ENCODE measurements around the gene USP27X.

USP27X gene

DNA sequence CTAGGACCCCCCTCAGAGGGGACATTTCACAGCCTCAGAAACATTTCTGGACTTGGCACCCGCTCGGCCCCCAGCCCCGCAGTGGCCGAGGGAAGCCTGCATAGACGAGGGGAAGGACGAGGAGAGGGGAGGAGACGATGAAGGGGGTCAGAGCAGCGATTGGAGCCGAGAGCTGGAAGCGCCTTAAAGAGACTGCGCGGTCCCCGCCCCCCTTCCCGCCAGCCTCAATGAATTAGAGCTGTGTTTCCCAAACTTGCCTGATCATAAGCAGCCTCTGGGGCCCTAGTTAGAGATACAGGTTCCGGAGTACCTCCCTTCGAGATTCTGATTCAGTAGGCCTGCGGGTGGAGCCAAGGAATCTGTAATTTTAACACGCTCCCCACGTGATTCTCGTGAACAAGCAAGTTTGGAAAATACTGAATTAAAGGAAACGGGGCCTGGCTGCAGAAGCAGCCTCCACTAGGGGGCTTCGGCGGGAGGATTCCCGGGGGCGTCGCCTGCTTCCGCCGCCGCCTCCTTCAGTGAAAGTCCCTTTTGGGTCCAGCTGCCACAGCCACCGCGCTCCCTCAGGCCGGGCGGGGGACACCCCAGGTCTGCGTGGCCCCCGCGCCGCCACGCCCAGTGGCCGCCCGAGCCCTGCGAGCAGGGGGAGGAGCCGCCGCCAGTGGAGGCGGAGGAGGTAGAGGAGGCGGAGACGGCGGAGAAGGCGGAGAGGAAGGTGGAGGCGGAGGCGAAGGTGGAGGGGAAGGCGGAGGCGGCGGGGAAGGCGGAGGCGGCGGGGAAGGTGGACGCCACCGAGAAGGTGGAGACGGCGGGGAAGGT is at the start of gene USP27X:
USP27X (plus strand) TSS at position 651 of the 822 bp plus-strand sequence. CDS start 824 bp downstream, outside the sequence.
- peak; percentile 88 for DNase-seq

DNA sequence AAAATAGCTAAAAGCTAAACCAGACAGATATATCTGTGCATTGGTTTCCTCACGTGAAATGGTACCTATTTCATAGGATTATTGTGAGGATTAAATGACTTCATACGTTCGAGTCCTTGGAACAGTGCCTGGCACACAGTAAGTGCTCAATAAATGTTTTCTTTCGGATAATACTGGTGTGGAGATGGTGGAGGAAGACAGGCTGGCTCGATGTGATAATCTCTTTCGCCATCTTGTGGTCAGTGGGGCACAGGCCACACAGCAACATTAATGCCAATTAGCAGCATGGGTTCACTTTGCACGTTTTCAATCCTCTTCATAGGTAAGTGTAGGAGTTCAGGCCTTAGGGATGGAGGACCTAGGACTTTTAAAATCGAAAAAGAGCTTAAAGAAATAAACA is 40.9 kb upstream of the USP27X start:
- DNase-seq: peak; percentile 20

GRCh38 chrX:49840679-49841078 is 38.6 kb upstream of the USP27X start:
- DNase-seq: peak; percentile 89

DNA sequence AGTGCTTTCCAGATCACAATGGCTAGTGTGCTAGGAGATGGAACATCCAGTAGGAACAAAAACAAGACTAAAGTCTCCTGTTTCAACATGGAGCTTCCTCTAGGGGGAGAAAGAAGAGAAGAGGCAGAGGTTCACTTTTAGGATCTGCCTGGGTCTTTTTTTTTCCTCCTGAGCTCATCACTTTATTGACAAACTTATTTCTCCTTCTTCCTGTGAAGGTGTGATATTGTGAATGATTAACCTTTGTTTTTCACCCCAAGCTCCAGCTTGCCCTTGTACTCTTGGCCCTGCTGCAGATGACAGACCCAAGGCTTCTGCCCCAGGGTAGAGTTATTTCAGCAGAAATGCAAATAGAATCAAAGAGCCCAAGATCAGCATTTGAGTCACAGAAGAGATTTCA is 36.7 kb upstream of the USP27X start:
- peak; percentile 11 for DNase-seq

DNA sequence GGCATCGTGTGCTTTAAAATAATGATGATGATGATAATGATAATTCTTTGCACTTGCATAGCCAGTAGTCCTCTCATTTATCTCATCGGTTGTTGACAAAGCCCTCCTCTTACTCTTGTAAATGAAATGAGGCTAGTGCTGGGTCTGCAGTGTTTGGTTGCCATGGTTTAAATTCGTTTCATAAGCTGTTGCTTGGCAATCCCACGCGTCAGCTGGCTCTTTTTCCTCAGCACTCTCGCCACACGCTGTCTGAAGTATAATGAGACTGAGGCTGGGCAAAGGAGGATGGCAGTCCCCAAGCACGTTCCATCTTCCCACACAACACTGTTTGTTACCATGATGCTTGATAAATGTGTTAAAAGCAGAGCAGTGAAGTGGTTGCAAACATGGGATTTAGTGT is 34.7 kb upstream of the USP27X start:
- DNase-seq: peak; percentile 79

DNA sequence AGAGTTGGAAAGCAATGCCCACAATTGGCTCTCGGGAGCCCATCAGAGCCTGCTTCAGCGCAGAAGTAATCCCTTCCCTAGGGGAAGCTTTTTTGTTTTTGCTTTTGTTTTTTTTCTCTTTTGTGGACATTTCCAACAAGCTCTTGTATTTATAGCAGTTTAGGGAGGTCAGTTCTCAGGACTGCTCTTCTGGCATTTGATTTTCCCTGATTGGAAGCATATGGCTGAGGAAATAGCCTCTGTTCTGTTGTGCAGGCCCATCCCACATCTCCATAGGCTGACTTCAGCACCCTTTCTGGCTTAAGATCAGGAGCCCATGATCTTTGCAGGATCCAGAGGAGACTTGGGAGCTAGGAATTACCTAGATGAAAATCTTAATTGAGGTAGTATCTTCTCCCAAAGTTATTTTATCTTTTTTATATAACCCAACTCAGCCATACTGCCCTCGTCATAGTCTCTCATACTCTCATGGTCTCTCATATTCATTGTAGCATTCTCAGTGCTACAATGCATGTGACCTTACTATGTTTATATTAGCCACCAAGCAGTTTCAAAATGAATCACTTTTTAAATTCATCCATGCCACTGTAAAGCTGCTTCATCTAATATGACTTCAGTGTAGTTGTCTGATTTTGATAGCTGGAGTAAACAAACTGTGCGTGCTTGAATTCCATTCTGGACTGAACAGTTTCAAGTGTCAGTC is 33.4 kb upstream of the USP27X start:
- DNase-seq: no peak

GRCh38 chrX:49846522-49846921 is 32.8 kb upstream of the USP27X start:
- no peak for DNase-seq

GRCh38 chrX:49848275-49848674 is 31.0 kb upstream of the USP27X start:
- DNase-seq: no peak

GRCh38 chrX:49850028-49850427 is 29.3 kb upstream of the USP27X start:
- DNase-seq: no peak

DNA sequence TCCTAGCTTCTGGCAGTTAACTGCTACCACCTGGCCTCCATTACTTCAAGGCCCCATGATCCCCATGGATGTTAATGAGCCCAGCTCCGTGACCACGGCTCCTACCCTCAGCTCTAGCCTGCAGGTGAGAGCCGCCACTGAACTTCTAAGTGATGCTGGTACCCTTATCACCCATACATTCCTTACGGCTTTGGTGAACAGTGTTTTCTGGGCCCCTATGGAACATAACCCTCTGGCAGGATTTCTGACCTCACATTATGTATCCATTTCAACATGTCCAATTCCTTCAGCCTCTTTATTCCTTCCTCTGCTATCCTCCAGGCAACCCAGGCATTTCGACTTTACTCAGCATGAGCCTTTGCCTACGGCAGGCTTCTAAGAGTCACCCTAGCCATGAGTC is 25.6 kb upstream of the USP27X start:
- DNase-seq: no peak

DNA sequence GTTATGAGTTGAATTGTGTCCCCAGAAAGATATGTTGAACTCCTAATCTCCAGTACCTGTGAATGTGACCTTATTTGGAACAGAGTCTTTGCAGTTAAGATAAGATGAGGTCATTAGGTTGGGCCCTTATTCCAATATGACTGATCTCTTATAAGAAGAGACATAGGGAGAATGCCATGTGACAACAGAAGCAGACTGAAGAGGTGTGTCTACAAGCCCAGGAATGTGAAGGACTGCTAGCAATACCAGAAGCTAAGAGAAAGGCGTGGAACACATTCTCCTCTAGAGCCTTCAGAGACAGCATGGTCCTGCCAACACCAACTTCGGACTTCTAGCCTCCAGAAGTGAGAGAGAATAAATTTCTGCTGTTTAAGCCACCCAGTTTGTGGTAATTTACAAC is 22.5 kb upstream of the USP27X start:
- DNase-seq: no peak

DNA sequence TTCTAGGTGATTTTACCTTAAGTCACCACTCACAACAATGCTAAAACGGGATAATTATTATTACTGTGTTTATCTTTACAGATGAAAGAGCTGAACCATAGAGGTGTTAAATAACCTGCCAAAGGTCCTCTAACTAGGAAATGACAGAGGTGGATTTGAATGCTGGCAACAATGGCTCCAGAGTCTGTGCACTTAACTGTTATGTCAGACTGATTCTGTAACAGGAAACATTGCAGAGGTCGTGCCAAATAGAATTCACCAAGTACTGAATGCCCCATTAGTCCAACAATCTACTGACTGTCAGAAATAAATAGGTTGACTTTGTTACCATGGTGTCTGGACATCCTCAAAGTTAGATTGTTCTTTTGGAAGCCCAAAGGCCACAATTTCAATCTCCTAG is 20.9 kb upstream of the USP27X start:
- no peak for DNase-seq

GRCh38 chrX:49859491-49859890 is 19.8 kb upstream of the USP27X start:
- DNase-seq: no peak

DNA sequence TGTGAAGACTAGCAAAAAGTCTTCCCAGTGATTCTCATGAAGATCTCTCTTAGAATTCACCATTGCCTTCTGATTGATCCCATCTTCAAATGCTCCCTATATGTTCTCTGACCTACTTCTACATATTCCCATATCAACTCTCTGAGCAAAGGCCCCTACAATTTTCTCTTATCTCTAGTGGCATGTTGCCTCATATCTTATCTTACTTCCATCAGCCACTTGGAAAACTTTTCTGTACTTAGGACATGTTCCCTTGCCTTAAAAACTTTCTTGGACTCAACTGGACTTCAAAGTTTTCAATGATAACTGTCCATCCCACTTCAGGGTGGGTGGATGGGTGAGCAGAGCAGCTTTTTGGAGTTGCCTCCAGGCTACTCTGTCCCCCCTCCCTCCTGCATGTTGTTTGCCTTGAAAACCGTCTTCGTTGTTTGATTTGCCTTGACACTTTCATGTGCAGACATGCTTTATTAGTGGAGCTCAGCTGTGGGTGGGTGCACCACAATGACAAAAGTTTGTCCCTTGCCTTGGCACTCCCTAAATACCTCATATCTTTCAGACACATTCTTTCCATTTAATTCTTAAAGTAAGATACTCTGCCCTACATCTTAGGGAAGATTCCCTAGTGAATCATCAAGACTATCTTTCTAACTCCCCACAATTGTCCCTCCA is 18.3 kb upstream of the USP27X start:
- DNase-seq: no peak

GRCh38 chrX:49862093-49862492 is 17.2 kb upstream of the USP27X start:
- DNase-seq: peak; percentile 23

DNA sequence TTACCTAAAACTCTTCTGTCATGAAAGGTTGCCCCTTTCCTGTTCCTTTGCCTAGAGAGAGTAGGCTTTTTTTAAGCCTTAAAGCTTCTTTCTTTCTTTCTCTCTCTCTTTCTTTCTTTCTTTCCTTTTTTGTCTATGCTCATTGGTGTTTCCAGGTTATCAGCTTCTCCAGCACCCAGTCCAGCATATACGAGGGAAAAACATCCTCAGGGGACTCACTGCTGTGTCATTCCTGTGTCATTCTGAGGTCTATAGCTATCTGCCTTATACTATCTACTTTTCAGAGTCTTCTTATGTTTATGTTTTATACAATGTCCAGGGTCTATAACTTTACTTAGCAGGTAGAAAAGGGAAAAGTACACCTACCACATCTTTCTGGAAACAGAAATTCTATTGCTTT is 10.5 kb upstream of the USP27X start:
- DNase-seq: no peak

DNA sequence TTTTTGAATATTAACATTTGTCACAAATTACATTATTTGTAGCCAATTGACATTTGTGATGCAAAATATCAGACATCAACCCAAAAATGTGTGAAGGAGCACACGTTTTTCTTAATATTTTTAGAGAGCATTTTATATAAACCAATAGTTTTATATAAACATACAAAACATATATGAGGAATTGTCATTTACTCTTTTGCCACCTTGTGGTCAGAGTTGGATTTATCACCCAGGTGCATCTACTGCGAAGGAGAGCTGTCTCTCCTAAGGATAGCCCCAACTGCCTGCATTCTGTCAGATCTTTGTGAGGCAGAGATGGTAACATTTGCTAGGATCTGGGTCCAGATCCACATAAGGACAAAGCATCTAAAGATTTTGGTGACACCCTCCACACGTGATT is 2.5 kb upstream of the USP27X start:
- peak; percentile 49 for DNase-seq

DNA sequence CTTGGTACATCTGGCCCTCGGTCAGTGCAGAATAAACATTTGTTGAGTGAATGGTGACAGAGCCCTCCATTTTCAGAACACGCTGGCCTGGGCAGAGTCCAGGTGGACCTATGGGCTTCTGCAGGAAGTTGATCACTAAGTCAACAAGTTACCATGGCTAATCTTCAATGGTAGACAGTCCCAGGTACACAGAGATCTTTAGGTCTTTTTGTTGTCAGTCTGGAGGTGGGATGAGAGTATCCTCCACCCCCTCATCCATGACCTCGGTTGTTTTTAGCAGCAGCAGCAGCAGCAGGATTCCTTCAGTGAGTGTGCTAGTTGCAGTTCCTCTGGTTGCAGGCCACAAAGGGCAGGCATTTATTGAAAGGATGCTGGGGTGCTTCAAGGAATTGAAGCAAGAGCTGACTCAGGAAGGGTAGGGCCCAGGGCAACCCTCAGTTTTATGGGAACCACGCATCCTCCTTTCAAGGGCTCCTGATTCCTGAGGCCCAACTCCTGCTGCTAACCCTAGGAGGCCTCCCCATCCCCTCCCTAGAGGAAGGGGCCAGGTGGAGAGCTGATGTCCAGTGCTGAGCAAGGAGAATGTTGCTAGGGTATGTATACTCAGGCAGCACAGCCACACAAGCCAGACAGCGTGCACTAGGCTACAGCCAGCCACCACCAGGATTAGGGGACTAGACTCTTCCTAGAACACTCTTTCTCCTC is 1.7 kb upstream of the USP27X start:
- peak; percentile 7 for DNase-seq

DNA sequence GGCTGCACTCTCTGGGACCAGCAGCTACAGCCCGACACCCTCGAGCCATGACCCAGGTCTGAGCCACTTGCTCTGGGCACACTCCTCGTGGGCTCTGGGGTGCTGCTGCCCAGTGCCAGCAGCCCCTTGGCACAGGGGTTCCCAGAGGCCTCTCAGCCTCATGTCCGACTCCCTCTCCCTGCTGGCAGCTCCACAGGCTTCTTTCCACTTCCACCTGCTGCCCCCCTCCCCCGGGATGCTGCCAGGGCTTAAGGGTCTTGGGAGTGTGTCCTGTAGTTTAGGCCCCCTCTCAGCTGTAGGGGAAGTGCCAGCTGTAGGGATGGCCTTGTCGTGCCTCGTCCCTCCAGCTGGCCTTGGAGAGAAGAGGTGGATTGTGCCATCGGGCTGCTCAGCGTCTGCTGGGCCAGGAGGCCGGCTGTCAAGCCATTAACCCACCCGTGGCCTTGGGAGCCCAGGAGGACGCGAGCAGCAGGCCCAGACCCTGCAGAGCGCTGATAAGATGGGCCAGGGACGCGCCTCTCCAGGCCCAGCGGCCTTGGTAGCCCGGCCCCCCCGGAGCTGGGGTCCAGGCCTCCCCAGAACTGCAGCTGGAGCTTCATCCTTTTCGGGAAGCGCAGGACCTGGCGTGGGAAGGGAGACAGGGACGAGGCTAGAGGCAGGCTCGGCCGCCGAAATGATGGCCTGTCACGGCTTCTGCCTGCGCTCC is 1.0 kb upstream of the USP27X start:
- peak; percentile 22 for DNase-seq

DNA sequence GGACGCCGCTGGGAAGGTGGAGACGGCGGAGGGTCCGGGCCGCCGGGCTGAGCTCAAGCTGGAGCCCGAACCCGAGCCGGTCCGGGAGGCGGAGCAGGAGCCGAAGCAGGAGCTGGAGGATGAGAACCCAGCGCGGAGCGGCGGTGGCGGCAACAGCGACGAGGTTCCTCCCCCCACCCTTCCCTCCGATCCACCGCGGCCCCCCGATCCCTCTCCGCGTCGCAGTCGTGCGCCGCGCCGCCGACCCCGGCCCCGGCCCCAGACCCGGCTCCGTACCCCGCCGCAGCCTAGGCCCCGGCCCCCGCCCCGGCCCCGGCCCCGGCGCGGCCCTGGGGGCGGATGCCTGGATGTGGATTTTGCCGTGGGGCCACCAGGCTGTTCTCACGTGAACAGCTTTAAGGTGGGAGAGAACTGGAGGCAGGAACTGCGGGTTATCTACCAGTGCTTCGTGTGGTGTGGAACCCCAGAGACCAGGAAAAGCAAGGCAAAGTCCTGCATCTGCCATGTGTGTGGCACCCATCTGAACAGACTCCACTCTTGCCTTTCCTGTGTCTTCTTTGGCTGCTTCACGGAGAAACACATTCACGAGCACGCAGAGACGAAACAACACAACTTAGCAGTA is 483 bp downstream of the USP27X start:
- no peak for DNase-seq

DNA sequence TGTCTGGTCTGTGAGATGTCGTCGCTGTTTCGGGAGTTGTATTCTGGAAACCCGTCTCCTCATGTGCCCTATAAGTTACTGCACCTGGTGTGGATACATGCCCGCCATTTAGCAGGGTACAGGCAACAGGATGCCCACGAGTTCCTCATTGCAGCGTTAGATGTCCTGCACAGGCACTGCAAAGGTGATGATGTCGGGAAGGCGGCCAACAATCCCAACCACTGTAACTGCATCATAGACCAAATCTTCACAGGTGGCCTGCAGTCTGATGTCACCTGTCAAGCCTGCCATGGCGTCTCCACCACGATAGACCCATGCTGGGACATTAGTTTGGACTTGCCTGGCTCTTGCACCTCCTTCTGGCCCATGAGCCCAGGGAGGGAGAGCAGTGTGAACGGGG is 1.4 kb downstream of the USP27X start:
- DNase-seq: no peak

DNA sequence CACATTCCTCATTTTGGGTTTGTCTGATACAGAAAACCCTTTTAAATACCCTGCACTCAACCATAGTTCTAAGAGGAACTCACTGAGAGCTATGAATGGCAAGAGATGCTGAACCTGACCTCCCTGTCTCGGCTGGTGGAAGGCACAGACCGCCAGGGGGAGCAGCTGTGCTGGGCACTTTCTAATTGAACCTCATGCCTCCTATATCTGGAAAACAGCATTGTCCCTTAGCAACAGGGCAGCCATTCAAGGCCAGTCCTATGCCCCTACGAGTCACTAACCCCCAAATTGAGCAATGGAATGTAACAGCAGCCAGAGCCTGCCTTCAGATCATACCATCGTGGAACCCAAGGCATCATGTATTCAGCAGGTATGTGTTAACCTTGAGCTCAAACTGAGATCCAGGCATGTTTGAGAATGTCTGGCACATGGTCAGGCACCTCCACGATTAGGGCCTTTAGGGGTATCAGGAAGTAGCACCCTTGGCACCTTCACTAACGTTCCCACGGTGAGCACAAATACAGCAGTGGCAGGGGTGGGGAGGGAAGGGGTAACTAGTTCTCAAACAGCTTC is 5.1 kb downstream of the USP27X start:
- DNase-seq: peak; percentile 69

Measured in NCI-H146 (cell line).